Stimulated activated CD8-positive, alpha-beta memory T cell treated with anti-CD3 and anti-CD28 coated beads, Interleukin-15, amount 100 ng/mL, for 4 hours (primary cell): ENCODE results near the gene CLP1.
"Not testable (repeated sequence)": the region's sequence is repeated elsewhere in the genome, so short reads cannot be mapped to it uniquely, and the experiment has no call there.

Experiments
- DNase-seq, 2 donors: peaks; one replicate each; pipeline ENCODE4 v3.0.0-alpha.2; 2020; ENCODE audit warnings: low read depth in 2 of 2

CLP1 gene

DNA sequence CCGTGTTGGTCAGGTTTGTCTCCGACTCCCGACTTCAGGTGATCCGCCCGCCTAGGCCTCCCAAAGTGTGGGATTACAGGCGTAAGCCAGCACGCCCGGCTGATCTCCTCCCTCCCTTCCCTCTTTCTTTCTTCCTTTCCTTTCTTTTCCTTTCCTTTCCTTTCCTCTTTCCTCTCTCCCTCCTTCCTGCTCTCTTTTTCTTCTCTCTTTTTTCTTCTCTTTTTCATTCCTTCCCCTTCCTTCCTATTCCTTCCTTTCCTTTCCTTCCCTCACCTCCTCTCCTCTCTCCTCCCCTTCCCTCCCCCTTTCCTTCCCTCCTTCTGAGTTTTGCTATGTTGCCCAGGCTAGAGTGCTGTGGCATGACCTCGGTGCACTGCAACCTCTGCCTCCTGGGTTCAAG, 6.4 kb downstream of the CLP1 start:
- no peak for DNase-seq

DNA sequence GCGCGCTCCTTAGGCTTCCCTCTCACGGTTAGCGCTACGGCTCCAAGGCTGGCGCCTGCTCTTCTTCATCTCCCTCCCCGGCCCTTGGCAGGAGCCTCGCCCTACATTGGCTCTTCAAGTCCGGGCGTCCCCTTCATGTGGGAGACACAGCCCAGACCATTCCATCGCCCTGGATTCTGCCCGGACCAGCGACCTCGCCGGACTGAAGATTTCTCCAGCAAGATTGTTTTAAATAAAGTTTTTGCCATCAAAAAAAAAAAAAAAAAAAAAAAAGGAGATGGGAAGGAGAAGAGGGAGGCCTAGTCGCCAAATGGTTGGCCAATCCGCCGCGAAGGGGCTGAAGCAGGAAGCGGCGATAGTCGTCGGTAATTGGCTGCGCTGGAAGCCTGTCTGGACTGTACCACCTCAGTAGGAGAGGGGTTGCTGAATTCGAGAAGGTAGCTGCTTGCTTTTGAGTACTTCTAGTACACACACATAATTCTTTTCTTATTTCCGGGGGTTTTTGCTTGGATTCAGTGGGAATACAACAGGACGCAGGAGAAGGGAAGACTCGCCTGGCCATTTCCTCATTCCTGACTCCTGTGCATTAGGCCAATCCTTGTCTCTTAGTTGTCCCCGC, 9.7 kb downstream of the CLP1 start:
- DNase-seq: peak; percentile 82 to 92

DNA sequence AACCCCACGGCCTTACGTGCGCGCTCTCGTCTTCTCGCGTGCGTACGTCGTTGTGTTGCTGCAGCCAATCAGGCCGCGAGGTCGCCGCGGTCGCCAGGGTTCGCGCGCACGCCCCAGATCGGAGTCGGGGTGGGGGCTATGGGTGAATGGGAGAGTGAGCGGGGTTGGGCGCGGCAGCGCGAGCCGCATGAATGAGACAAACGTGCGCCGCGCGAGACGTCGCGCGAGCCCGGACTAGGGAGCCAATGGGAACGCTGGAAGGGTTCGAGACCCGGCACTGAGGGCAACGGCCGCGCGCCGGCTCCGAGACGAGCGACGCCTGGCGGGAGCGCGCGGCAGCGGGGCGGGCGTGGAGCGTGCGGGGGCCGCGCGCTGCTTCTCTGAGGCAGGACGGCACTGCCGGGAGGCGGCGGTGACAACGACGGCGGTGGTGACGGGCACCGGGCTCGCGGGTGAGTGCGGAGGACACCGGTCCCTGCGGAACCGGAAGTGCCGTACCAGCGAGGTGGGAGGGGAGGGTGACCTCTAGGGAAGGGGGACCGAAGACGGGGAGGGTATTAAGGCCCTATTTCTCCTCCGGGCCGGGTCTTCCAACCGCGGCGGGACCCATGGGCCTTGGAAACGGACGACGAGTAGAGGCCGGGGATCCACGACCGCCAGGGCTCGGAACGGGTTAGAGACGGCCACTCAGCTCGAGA, 10.3 kb downstream of the CLP1 start, which contains the start of gene ZDHHC5:
Gene ZDHHC5 (plus strand): TSS at position 379 of the 698 bp plus-strand sequence. CDS start 4,977 bp downstream, outside the sequence.
- DNase-seq: peak; percentile 99 to 100

DNA sequence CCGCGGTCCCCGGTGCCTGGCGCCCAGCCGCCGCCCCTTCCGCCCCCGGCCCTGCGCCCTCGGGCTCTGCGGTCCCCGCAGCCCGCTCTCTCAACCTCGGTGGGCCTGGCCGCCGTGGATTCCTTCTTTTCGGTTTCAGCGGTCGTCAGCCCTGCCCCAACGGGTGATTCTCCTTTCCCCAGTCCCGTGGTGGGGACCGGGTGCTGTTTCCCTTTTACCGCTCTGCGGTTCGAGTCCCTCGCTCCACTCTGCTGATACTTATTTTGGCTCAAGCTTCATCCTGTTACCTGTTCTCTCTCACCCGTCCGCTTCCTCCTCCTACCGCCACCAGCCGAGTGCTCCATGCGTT, 10.8 kb downstream of the CLP1 start:
- DNase-seq: no peak

DNA sequence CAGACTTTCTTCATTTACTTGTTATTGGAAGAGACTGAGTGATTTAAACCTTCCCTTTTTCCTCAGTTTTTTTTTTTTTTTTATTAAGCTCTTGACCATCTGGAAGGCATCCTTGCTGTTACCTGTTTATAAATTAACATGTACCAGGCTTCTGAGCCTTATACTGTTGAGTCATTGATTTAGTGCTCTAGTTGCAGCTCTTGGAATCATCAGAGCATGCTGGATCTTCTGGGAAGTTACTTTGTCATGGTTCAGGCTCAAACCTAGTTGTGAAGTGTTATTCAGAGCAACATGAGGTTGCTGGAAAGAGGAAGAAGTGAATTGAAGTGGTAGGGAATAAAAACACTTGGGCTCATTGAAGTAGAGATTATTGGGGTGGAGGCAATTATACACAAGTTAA, 16.7 kb downstream of the CLP1 start:
- DNase-seq: no peak

DNA sequence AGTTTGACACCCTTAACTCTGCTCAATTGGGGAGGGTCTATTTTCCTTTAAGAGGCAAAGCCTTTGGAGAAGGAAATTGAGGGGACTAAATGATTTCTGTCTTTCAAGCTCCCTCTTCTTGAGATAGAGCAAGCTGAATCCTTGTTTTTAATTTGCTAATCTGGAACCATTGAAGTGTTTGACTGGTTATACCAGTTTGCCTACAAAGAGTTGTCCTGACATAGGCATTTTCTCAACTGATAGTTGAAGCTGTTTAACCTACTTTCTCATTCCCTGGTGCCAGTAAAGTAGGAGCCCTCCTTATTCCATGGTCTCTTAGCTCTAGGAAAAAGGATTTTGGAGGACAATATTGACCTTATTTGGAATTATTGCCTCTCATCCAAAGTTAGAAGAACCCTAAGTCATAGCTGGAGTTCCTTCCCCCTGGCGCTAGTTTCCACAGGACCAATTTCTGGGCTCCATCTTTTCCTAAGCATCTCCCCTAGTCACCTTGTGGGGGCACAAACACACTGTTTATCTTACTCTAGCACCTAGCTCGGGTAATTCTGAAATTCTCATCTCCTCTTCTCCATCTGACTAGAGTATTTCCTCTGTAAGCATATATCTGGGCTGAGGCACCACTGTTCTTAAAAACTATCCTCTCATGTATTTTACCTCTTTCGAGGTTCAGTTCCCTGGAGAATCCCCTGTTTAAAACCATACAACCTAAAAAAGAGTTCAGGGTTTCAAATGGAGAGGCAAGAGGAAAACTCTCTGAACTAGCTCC, 17.8 kb downstream of the CLP1 start:
- DNase-seq: no peak

DNA sequence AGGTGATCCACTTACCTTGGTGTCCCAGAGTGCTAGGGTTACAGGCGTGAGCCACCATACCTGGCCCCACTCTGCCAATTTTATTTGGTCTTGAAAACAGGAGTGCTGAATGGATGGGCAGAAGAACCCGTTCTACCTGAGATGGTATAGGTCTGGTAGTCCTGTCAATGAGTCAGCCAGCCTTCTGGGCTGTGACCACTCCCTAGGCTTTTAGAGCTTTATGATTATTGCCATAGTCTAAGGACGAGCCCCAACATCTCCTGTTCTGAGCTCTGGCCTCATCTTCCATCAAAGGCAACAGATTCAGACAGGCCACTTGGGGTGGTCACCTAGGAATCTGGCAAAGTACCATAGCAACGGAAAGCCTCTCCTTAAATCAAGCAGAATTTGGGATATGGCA, 21.8 kb downstream of the CLP1 start:
- DNase-seq: no peak

DNA sequence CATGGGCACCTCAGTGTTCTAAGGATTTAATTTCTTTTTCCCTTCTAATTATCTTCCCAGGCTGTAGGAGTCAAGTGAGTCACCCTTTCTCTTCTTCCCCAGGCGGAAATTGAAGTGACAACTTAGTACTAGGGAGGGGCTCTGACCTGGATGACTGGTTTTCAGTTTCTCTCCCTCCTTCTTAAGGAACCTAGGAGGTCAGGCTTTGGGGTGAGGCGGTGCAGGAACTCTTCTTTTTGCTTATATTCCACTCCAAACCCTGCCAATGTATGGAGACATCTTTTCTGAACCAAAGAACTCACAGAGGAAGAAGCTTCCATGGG, 23.0 kb downstream of the CLP1 start:
- DNase-seq: no peak

DNA sequence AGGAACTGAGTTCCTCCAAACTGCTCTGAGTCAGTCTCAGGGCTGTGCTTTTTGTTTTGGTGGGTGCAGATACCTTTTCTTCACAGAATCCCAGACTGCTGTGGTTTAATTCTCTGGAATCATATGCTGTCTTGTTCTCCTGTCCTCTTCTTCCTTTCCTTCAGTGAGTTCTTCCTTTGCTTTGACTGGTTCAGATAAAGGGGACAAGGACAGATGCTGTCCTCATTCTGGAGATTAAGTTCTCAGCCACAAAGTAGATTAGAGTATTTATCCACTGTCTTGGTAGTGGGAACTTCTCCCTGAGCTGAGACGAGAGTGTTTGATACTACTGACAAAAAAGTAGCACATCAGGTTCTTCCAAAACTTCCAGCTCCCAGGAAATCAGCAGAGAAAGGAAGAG, 23.6 kb downstream of the CLP1 start:
- no peak for DNase-seq

DNA sequence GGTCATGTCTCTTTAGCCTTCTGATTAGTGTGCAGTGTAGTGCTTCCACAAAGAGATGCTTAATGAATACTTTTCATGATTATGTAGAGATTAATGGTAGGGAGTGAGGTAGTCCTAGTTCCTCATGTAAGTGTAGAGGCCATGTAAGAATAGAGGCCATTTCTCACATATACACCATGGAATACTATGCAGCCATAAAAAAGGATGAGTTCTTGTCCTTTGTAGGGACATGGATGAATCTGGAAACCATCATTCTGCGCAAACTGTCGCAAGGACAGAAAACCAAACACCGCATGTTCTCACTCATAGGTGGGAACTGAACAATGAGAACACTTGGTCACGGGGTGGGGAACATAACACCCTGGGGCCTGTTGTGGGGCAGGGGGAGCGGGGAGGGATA, 32.9 kb downstream of the CLP1 start:
- not testable (repeated sequence) for DNase-seq

DNA sequence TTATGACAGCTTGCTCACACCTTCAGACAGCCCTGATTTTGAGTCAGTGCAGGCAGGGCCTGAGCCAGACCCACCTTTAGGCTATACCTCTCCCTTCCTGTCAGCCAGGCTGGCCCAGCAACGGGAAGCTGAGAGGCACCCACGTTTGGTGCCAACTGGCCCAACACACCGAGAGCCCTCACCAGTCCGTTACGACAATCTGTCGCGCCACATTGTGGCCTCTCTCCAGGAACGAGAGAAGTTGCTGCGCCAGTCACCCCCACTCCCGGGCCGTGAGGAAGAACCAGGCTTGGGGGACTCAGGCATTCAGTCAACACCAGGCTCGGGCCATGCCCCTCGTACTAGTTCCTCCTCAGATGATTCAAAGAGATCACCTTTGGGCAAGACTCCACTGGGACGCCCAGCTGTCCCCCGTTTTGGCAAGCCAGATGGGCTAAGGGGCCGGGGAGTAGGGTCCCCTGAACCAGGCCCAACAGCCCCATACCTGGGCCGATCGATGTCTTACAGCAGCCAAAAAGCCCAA, 41.3 kb downstream of the CLP1 start:
- DNase-seq: no peak

DNA sequence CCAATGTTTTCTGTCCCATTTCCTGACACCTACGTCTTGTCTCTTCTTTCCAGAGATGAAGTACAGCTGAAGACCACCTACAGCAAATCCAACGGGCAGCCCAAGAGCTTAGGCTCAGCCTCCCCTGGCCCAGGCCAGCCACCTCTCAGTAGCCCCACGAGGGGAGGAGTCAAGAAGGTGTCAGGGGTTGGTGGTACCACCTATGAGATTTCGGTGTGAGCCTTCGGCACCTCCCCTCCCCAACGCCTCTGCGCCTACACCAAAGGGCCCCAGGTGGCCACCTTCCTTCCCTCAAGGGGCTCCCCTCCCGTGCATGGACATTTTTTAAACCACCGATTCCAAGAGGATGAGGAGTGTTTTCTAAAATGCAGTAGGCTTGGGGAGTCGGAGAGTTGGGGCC, 42.3 kb downstream of the CLP1 start:
- no peak for DNase-seq

DNA sequence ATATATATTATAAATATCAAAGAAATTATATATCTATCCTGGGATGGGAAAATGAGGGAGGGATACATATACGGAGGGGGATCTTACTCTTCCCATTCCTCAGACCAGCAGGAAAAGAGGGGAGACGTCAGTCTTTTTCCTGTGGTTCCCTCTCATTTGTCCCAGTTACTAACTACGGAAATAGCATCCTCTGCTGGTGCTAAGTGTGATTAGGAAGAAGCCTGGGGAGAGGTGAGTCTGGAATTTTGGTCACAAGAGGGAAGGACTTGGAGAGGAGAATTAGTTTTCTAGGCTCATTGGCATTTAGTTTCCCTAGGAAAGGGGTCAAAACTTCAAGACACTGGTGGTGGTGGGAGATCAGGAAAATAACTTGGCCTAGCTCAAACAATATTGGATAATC, 42.9 kb downstream of the CLP1 start:
- DNase-seq: no peak

DNA sequence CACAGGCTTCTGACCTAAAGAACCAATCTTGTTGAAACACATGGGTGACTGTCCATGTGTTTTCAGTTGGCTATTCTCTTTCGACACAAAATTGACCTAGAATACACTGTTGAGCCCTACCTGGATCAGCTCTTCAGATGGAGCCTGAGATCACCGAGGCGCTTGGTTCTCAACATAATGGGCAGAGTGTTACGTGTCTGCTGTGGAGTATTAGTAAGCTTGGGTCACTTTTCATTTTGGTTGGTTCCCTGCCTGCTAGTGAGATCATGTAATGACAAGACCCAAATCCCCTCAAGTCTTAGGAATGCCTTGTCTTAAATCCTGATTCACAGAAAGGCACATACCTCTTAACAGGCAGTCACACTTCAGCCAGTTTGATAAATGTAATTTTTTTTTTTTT, 45.8 kb downstream of the CLP1 start:
- DNase-seq: no peak

DNA sequence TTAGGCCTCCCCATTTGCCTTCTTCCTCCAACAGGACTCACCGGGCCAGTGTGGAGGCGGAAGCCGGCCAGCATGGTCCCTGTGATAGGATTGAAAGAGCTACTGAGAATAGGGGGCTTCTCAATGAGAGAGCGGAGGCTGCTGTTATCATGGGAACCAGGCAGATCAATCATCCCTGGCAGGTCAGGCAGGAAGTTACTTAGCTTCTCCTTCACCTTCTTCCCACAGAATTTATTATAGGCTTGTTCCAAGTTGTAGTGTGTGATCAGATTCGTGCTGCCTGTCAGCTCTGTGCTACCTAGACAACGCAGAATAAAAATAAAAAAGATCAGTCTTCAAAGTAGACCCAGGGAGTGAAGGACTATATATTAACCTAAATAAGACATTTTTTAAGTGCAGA, 47.4 kb downstream of the CLP1 start:
- DNase-seq: no peak

DNA sequence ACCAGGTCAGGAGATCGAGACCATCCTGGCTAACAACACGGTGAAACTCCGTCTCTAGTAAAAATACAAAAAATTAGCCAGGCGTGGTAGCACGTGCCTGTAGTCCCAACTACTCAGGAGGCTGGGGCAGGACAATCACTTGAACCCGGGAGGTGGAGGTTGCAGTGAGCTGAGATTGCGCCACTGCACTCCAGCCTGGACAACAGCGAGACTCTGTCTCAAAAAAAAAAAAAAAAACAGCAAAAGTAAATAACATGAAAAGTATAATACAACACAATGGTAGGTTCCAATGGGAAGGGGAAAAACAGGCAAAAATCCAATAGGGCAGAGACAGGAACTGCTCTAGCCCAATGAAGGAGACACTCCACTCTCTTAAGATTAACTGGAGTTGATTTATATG, 47.9 kb downstream of the CLP1 start:
- DNase-seq: not testable (repeated sequence)

DNA sequence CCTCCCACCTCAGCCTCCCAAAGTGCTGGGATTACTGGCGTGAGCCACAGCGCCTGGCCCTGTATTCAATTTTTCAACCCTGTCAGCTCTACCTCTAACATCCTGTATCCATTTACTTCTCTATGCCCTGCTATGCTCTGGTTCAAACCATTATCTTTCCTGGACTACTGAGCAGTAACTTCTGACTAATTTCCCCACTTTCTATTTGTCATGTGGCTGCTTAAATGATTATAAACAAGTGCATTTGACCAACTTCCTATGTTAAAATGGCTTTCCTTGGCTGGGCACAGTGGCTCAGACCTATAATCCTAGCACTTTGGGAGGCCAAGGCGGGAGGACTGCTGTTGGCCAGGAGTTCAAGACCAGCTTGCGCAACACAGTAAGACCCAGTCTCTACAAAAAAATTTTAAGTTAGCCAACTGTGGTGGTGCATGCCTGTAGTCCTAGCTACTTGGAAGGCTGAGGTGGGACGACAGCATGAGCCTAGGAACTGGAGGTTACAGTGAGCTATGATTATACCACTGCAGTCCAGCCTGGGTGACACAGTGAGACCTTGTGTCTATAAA, 52.3 kb downstream of the CLP1 start:
- DNase-seq: no peak
